A673 (cell line): ENCODE results near the gene CRK.

ENCODE experiments used
- CTCF ChIP-seq: fragments of 300-800, 200-600 bp; sonication (generic); conservative IDR thresholded peaks from 2 replicates; pipeline ENCODE4 v1.5.1; 2017; ENCODE audit warnings: low read depth, mild to moderate bottlenecking, antibody characterized with exemption, low read length, moderate library complexity, mixed read lengths
- EZH2 ChIP-seq: fragments of 200-600 bp; sonication (generic); IDR thresholded peaks from 2 replicates; pipeline ENCODE4 v1.6.1; 2017; ENCODE audit warnings: borderline replicate concordance, low read depth, mild to moderate bottlenecking, mixed read lengths, antibody characterized with exemption, low read length; ENCODE audit not compliant: poor library complexity, severe bottlenecking

GRCh38 chr17:1447052-1447451, 9.0 kb downstream of the CRK start:
- no peak for TF ChIP-seq CTCF
- TF ChIP-seq EZH2, result no peak
